G401.6 (cell line): Measurements from ENCODE around the gene MMP20.
A peak's percentile ranks its signal among the peaks of the same experiment; 100 is the strongest.

ENCODE experiments used
- FAIRE-seq: peaks from 2 replicates; lab custom pipeline; 2012; peaks lifted over from hg19 to GRCh38; lab: Jason Lieb, UNC

MMP20 gene

DNA sequence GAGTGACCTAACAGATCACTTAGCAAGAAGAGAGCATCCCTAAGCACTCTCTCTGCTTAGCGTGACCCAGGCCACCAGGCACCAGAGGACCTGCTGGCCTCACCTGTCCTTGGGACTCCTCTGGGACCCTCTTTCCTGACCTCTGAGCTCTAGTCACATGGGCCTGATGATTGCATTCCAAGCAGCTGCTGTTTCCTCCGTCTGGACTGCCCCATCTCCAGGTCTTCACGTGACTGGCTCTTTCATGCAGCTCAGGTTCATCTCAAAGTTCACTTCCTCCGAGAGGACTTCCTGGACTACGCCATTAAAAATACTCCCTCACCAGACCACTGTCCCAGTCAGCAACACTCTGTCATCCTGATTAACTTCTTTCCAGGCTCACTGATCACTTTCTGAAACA is 2.9 kb downstream of the MMP20 start:
- FAIRE-seq = no peak

DNA sequence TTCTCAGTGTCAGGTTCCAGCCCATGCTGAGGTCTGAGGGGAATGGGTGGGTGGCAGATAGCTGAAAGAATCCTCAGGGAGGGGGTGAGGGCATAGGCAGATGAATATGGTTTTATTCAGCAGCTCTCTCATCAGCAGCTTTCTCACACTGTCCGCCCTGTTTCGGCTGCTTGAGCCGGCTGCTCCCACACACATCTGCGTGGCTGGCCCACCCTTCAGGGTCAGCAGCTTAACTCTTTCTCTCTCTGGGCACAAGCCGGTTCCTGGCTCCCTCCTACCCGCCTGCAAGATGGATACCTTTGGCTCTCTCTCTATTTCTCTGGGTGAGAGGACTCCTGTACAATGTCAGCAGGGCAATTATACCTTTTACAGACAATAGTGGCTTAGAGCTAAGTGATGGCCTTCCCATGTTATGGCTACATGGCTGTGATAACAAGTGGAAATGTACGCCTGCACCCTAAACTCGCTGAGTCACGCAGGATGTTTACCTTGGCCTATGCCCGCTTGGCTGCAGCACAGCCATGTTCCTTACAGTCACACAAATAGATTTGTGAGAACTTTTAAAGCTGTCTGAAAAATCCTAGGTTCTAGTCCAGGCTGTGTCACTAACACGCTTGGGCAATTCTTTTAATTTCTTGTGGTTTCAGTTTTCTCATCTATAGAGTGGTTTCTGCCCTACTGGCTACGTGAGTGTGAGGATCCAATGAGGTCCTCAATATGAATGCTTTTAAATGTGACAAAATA is 4.1 kb downstream of the MMP20 start:
- no peak for FAIRE-seq

DNA sequence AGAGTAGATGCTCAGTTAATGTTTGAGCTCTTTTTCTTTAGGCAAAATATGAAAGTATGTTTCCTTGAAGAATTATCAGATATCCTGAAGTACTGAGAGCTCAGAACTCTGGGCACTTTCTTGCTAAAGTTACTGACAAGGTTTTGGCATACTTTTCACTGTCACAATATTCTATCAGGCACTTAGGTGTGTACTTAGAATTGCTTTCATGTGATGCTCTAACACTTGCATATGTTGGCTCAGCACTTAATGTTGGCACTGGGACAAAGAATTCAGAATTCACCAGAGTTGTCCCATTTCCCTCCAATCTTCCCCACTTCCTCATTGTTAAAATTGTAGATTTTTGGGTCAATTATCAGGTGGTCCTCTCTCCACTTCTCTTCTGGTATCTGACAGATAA is 5.0 kb downstream of the MMP20 start:
- FAIRE-seq = no peak

DNA sequence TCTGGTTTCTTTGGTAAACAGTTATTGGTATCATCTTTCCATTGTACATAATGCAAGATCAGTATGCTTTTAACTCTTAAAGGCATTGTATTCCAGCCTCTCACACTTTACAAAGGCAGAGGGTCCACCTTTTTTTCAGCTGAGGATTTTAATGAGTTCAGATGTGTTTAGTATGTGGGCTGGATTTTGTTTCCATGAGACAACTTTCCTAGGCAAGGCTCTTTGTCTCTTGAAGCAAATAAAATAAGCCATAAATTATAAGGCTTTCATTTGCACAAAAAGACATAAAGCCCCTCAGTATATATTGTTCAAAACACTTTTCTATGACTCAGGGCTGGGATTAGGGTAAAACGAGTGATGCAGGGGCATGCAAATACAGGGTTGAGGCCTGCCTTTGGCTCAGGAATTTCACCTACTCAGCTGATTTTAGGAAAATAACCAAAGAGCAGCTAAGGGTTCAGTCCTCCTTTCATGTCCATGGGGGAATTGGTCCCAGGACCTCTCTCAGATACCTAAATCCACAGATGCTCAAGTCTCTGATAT is 7.6 kb downstream of the MMP20 start:
- FAIRE-seq = no peak

DNA sequence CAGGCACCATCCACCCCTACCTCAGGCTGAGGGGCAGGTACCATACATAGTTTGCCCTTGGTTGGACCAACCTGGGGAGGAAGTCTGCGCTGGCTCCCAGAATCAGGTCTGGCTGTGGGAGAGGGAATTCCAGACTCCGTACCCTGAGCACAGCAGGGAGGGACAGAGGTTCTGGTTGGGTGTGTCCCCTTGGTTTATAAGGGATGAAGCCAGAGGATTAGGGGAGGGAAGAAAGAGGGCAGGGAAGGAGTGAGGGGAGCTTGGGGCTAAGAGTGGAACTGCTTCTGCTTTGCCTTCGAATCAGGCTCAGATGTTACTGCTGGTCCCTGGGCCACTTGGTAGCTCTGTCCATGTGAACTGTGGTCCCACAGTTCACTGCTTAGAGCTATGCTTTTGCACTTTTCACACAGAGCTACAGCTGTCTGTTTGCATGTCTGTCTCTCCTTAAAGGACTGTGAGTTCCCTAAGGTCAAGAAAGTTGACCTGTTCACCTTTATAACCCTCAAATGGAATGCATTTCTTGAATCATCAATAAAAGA is 9.2 kb downstream of the MMP20 start:
- FAIRE-seq = no peak

DNA sequence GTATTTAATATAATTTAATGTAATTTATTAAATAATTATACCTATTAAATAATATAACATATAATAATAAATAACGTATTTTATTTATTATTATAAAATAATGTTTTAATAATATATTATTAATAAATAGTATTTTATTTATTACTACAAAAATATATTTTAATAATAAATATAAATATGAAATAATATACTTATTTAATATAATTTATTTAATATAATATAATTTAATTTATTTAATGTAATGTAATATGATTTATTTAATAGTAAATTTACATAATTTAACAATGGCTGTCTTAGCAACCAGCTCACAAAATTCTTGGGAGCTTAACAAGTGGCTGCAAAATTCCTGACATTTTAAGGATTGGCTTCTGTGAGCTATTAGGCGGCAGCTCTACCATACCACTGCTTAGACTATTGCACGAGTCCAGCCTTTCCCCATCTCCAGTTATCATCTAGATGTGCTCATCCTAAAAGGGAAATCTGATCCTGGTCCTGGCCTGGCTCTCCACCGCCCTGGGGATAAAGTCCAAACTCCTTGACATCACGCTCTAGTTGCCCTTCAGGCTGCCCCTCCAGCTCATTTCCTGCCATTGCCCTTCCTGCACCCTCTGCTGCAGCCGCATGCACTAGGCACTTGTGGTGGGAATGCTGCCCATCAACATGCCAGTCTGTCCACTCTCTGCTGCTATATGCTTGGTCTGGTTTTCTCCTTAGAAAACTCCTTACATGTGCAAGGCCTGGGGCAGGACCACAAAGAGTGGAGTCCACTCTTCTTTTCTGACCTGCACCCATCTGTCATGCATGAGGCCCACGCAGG is 9.8 kb downstream of the MMP20 start:
- peak; percentile 100 for FAIRE-seq

DNA sequence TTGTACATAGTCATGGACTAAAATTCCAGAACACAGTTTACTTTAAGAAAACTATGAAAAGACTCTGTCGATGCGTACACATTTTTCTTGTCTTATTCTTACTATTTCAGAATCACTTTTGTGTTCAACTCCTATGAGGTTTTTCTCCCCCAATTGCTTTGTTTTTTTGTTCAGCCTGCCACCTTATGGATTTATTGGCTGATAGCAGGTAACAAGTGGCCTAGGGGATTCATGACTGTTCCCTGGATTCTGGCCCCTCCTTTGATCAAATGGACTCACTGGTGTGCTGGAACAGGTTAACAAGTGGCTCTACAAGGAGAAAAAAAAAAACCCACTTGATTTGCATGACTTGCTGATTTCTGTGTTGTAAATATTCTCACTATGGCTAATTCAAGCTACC is 10.6 kb downstream of the MMP20 start:
- no peak for FAIRE-seq

DNA sequence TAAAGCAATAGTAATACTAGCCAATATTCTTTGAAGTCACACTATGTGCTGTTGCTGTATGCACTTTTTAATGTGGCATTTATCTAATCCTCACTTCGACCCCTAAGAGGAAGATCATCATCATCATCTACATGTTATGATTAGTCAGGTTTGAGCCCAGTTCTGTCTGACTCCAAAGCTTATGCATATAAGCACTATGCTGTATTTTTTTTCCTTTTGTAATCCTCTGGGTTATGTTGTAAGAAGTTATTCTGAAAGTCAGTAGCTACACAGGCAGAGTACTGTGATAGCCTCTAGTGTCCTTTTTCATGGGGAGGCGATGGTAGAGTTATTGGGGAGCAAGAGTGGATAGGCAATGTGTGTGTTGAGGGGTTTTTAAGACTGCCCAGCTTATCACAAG is 11.1 kb downstream of the MMP20 start:
- FAIRE-seq = no peak

DNA sequence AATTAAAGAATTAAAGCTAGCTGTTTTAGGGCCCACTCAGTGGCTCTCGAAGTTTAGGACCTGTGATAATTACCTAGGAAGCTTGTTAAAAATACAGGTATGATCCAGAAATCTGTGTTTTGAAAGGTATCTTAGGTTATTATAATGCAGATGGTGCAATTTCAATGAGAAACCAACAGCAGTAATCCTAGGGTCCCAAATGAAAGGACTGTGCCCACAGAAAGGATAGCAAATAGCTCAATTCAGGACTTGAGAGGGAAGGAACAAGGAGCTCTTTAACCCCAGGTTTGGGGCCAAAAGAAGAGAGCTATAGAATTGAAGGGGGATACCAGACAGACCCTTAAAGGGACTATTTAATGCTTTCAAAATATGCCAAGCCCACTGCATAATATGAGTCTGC is 11.7 kb downstream of the MMP20 start:
- FAIRE-seq = no peak

DNA sequence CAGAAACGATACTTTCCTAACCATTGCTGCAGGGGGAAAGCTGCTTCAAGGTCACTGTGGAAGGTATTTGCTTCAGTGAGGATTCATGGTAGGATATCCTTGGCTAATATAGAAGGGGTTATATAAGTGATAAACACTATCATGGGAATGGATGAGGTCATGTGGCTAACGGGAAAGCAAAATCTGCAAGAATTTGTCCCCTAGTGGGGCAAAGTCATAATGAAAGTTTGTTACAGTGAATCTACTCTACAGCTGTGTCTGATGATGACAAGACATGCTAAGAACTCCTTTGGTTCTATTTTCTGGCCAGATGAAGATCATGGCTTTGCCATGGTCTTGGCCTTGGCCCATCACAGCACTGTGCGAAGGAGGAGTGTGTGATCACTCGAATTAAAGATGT is 13.8 kb downstream of the MMP20 start:
- FAIRE-seq = no peak

DNA sequence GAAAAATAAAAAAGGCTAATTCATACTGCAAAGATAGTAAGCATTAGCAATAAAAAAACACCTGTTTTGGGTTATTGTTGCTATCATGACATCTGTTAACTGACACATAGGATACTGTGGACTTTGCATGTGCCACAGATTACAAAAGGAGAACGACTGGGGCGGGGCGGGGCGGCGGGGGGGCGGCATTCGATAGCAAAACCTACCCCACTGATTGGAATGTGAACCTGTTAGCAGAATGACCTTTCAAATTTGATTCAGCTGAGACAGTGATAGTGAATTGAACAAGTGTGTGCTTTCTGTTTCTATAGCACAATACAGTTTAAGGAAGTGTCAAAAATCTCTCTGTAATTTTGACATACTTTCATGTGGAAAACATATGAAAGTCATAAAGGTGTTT is 14.9 kb downstream of the MMP20 start:
- FAIRE-seq = no peak

DNA sequence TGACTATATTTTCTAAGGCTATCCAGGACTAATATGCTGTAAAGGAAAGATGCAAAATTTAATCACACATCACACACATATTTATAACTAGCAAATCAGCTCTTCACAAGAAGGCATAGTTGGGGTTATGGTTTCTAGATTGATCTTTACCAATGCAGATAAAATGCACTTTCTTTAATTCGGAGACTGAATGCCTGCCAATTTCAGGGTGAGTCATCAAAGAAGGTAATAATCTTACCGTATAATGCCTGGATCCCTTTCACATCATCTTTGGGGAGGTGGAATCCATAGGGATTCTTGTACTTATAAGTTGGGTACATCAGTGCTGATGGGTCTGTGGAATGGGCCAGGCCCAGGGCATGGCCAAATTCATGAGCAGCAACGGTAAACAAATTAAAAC is 16.4 kb downstream of the MMP20 start:
- FAIRE-seq = no peak

DNA sequence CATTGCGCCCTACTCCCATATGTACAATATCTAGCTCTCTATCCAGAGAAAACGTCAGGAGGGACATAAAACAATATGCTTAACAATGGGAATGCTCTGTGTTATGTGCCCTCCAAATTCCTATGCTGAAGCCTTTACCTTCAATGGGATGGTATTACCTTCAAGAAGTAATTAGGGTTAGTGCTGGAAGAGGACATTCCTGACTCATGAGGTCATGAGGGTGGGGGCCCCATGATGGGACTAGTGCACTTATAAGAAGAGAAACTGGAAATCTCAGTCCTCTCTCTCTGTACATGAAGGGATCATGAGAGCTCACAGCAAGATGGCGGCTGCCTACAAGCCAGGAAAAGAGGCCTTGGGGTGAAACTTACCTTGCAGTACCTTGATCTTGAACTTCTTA is 20.3 kb downstream of the MMP20 start:
- no peak for FAIRE-seq

DNA sequence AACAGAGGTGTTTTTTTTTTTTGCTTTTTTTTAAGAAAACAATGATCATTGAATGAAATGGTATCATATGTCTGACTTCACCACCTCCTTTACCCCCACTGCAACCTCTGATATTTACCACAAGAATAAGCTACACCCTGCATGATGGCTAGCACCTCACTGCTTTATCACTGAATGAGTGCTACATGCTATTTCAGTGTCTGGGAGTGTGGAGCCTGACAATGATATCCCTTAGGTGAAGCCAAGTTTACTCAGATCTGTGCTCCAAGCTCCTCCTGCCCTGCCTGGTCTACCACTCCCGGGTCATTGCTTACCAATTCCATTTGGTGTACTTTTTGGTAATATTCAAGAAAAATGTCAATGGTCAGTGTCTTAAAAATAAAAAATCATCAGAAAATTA is 21.1 kb downstream of the MMP20 start:
- no peak for FAIRE-seq

DNA sequence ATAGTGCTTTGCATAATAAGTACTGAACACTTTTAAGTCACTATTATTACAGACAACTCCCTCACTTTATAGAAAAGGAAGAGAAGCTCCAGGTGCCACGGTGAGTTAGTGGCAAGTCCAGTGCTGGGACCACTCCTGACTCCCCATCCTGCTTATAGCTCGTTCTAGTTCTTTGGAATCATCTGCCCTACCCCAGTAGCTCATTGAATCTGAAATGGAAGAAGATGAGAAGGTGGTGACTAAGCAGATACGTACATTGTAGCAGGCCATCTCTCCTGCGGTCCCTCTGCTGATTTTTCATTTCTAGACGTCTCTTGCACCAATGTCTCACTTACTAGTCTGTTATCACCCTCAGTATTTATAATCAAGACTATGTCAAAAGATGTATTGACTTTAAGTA is 21.6 kb downstream of the MMP20 start:
- FAIRE-seq = no peak

DNA sequence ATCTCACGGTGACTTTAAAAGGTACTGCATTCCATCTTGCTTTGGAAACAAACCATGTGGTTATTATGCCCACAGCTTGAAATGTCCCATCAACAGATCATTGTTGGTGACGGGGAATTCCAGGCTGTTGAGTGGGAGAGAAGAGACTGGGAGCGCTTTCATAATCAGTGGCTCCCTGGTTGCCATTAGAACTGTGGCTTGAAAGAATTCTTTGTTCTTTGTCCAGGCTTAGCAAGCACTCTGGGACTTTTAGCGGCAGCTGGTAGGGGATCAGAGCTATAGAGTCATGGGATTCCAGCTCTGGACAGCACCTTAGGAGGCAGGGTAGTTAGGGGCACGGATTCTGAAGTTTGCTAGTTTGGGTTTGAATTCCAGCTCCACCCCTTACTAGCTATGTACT is 22.0 kb downstream of the MMP20 start:
- no peak for FAIRE-seq

DNA sequence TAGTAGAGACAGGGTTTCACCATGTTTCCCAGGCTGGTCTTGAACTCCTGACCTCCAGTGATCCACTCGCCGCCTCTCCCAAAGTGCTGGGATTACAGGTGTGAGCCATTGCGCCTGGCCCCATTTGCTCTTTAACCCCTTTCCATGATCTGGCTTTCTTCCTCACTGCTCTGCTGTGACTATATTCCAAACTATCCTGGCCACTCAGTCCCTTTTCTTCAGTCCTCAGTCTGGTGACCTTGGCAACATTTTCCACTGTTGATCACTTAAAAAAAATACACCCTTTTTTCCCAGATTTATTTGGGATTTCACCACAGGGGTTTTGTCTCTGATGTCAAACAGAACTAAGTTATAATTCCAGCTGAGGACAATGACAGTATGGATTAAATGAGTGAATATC is 24.5 kb downstream of the MMP20 start:
- no peak for FAIRE-seq

DNA sequence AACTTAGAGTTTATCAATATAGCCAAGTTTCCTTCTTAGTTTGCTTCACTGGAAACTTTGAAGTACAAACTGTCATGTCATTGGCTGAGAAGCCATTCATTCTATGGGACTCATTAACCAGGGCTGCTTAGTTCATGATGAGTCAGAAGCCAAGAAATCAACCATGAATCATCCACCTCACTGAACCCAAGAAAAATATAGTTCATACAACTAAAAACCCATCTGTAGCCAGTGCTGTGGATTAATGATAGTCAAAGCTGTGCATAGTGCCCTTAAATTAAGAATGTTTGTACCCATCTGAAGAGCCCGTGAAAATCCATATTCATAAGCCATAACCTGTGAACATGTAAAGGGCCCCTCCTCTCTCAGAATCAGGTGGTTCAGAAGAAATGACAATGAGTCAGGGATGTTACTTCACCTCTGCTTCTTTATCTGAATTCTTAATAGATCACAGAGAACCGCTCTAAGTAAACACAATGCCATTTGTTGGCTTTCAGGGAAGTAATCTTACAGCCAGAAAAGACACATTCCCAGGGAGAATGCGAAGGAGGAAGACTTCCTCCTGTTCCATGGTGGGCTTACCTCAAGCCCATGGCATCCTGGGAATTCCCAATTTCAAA is 25.4 kb downstream of the MMP20 start:
- no peak for FAIRE-seq

DNA sequence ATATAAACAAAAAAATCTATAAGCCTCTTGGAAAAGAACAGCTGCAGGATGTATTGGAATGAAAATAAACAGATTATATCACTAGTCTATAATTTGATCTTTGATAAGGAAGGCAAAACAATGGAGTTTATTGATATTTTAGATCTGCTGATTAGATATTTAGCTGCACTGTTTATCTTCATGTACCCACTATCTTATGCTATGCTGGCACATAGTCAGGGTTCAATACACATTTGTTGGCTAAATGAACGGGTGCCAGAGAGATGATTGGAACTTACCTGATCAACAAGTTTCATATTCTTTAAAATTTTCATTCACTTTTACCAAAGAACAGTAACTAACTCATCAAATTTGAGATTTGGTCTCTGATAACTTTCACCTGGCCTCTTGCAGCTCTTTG is 26.9 kb downstream of the MMP20 start:
- FAIRE-seq = no peak

DNA sequence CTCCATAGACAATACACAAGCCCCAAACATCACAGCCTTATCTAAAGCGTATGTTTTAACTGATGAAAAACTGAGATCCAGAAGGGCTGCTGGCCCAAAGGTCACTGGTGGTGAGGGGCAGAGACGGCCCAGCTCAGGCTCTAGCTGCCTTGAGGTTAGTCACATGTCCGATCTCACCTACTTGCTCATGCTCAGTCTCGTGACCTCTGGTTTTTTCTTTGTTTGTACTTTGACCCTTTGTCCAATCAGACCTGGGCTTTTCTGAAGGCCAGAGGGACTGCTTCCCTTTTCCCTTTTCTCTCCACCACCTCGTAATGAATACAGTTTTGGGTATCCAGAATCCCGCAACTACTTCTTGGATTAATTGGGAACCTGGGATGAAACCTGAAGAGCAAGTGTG is 28.6 kb downstream of the MMP20 start:
- no peak for FAIRE-seq

DNA sequence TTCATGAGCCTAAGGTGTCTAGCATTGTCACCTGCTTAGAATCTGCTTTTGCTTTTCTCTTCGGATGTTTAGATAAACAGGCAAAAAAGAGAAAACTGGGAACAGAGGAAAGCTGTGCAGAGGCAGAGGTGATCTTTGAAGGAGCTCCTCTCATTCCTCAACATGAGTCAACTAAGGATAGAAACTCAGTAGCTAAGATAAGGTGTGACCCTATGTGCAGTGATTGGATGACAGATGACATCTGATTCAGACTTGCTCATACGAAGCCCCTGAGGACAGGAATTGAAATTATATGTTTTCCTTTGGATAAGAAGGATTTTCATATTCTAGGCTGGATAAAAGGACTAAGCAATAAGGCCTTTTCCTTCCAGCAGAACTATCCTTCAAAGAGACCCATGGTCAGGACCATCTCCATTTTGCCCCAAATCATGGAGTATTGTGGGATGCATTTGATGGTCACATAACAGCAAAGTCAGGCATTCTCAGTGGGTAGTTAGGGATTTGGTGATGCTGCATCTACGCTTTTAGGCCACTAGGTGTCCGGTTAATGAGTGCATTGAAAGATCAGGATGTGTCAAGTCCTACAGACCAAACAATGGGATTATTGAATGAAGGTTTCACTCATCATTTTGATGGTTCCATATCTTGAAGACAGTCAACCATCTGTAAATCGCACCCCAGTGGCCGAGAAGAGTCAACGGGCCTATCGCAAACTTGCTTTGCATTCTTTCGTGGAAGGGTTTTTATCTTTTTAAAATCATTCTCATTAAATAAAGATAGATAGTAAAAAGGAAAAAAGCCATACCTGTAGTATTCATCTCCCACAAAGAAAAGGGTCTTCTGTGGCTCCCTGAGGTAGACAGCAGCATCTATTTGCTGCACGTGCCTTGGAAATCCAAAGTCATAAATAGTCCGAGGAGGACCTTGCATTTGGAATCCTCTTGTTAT is 32.2 kb downstream of the MMP20 start:
- FAIRE-seq = no peak

DNA sequence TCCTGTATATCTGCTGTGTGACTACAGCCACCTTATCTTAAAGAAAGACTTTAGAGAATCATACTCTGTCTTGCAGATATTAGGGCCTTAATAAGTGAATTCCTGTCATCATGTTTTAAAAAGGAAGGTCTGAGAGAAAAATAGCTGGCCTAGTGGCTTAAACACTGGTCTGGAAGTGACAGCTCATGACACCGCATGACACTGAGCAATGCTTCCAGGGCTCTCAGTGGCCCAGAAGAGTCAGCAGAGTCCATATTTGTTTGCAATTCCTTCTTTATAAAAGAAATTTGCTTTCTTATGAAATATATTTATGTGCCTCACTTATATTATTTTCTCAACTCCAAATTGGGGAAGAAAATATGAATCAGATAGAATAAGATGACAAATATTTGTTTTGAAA is 33.0 kb downstream of the MMP20 start:
- no peak for FAIRE-seq
